Measurements from ENCODE around the gene PSMA5. TPM values are rescaled to one million over a fixed set of nuclear protein-coding genes. Genes with fewer than 3 reads are reported as not detected.
A peak's percentile ranks its signal among the peaks of the same experiment; 100 is the strongest.

Gene PSMA5
- total and polyA plus RNA-seq, 2 of the 4 experiments (the other 2 are of a cell fraction) = 75.5 to 107 TPM

DNA sequence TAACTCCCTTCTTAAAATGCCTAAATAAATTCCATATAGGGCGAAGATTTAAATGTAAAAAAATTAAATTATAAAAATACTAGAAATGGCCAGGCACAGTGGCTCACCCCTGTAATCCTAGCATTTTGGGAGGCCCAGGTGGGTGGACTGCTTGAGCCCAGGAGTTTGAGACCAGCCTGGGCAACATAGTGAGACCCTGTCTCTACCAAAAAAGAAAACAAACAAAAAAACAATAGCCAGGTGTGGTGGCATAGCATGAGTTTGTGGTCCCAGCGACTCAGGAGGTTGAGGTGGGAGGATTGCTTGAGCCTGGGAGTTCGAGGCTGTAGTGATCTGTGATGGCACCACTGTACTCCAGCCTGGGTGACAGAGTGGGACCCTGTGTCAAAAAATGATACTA, 46.3 kb downstream of the PSMA5 start (continued):
- TF ChIP-seq, protein P1, sequence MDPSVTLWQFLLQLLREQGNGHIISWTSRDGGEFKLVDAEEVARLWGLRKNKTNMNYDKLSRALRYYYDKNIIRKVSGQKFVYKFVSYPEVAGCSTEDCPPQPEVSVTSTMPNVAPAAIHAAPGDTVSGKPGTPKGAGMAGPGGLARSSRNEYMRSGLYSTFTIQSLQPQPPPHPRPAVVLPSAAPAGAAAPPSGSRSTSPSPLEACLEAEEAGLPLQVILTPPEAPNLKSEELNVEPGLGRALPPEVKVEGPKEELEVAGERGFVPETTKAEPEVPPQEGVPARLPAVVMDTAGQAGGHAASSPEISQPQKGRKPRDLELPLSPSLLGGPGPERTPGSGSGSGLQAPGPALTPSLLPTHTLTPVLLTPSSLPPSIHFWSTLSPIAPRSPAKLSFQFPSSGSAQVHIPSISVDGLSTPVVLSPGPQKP (IDR thresholded peaks at IDR 0.05; ENCODE audit: borderline replicate concordance, low read depth, low read length) = no peak

DNA sequence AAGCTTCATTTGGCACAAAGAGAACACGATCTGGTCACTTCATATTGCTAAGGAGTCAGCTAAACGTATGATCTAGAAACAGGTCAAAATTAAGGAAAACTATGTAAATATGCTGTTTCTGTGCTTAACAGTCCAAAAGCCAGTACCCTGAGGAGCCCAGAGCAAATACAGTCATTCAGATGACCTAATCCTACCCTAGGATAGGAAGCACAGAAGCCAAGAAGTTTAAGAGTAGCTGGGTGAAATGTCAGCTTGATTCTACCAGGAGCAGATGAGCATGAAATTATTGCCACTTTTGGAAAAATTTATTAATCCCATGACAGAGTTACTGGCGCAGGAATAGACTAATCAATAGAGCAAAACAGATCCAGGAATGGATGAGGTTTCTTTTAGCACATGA, 46.8 kb downstream of the PSMA5 start:
- CTCF ChIA-PET = interaction anchor here (0.5 to 1.0 kb wide), 3 partner anchors 8 to 656 kb away, joined by 3 to 7 read pairs (median 3); no protein-coding TSS in a partner anchor
- H3K27ac ChIP-seq (ENCODE audit: insufficient read depth, low read length) = 0 out of 2 replicates have a peak overlapping the region, but pooled peaks have one; percentile 43
- peaks cover 40 to 76% of the 10 kb centered on the region in 2 experiments for H3K79me1 ChIP-seq (ENCODE audit: low read depth in 1 of 2, low read length in 2 of 2)
- peaks cover 14% of the 10 kb centered on the region; the same call in 1 of the 2 replicates for H3K4me1 ChIP-seq (ENCODE audit: control insufficient read depth, insufficient read depth, low read length)
- ATAC-seq (ENCODE audit: low read depth) (peak; percentile 57), DNase-seq (peak; percentile 53)
- H2BK15ac ChIP-seq (ENCODE audit: low read depth, low read length) = peak overlapping the region; percentile 23; the same call in 1 of the 3 replicates
- H2BK120ac ChIP-seq (ENCODE audit: low read depth, low read length) = peak overlapping the region; percentile 59; the same call in 1 of the 2 replicates
- dilution Hi-C loops (cut with HindIII; ENCODE audit: low sequenced_read_pairs, unreplicated experiment) (no loop called here), intact Hi-C loops (cut with micrococcal nuclease) (no loop called here), in situ Hi-C loops (cut with MboI; ENCODE audit: low sequenced_read_pairs) (no loop called here)
- H2AFZ ChIP-seq (replicated peaks; ENCODE audit: low read length, poor library complexity) = no peak overlapping the region
- H3K9ac ChIP-seq (ENCODE audit: low read depth, low read length) = no peak overlapping the region
- H3K27me3 ChIP-seq (ENCODE audit: control insufficient read depth, insufficient read depth, low read length) = no peaks in the 10 kb centered on the region
- H3K4ac ChIP-seq (ENCODE audit: low read depth, low read length) = peak overlapping the region; percentile 58; the same call in 1 of the 2 replicates
- H3K18ac ChIP-seq (ENCODE audit: low read depth, low read length) = peak overlapping the region; percentile 76; the same call in 1 of the 2 replicates
- 60% methylated on average over 1 of the region's 3 CpGs; no CpG with 5 or more reads in 1 of the 2 experiments for WGBS, 2 experiments (ENCODE audit: extremely low coverage in 2 of 2, insufficient read length in 1 of 2)
- H3K14ac ChIP-seq (replicated peaks; ENCODE audit: low read depth, low read length) = peak overlapping the region; percentile 64; the same call in 1 of the 2 replicates
- peak overlapping the region; percentile 53; the same call in 1 of the 2 replicates for H3K23ac ChIP-seq (ENCODE audit: low read depth, low read length)
- BruUV-seq (replicated peaks) = no TSS peak
- H3K4me3 ChIP-seq (ENCODE audit: insufficient read depth, low read depth, low read length) = no peak overlapping the region
- H3K56ac ChIP-seq (ENCODE audit: extremely low read depth, insufficient read depth, low read length) = no peak overlapping the region; the same call in 1 of the 2 replicates
- POLR2A ChIA-PET (ENCODE audit: unreplicated experiment) = interaction anchor here (0.6 to 1.2 kb wide), 2 partner anchors 9 to 158 kb away, joined by 3 to 4 read pairs; no protein-coding TSS in a partner anchor
- 0 out of 2 replicates have a peak overlapping the region, but pooled peaks have one; percentile 25 for H4K91ac ChIP-seq (ENCODE audit: insufficient read depth, low read depth, low read length)
- 0 out of 4 replicates have a peak overlapping the region, but pooled peaks of 1 of the 2 experiments have one; percentile 30 for H4K8ac ChIP-seq (ENCODE audit: low read depth in 2 of 2, low read length in 2 of 2)
- TF ChIP-seq, protein P1 (IDR thresholded peaks at IDR 0.05; ENCODE audit: borderline replicate concordance, low read depth, low read length) = no peak
- TF ChIP-seq RCOR1 (IDR thresholded peaks at IDR 0.05; ENCODE audit: insufficient replicate concordance, low read length) (no peak), FOS (IDR thresholded peaks at IDR 0.05; ENCODE audit: low read depth, low read length) (no peak), RAD21 (IDR thresholded peaks at IDR 0.05; ENCODE audit: low read length) (no peak), MAFK (IDR thresholded peaks at IDR 0.05; ENCODE audit: low read depth, low read length) (no peak), CHD1 (IDR thresholded peaks at IDR 0.05; ENCODE audit: low read depth, low read length) (no peak)
- TF ChIP-seq, protein P2, sequence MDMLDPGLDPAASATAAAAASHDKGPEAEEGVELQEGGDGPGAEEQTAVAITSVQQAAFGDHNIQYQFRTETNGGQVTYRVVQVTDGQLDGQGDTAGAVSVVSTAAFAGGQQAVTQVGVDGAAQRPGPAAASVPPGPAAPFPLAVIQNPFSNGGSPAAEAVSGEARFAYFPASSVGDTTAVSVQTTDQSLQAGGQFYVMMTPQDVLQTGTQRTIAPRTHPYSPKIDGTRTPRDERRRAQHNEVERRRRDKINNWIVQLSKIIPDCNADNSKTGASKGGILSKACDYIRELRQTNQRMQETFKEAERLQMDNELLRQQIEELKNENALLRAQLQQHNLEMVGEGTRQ (IDR thresholded peaks at IDR 0.05; ENCODE audit: low read depth, low read length) = no peak
- TF ChIP-seq, protein P3, sequence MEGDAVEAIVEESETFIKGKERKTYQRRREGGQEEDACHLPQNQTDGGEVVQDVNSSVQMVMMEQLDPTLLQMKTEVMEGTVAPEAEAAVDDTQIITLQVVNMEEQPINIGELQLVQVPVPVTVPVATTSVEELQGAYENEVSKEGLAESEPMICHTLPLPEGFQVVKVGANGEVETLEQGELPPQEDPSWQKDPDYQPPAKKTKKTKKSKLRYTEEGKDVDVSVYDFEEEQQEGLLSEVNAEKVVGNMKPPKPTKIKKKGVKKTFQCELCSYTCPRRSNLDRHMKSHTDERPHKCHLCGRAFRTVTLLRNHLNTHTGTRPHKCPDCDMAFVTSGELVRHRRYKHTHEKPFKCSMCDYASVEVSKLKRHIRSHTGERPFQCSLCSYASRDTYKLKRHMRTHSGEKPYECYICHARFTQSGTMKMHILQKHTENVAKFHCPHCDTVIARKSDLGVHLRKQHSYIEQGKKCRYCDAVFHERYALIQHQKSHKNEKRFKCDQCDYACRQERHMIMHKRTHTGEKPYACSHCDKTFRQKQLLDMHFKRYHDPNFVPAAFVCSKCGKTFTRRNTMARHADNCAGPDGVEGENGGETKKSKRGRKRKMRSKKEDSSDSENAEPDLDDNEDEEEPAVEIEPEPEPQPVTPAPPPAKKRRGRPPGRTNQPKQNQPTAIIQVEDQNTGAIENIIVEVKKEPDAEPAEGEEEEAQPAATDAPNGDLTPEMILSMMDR (conservative IDR thresholded peaks at IDR 0.05; ENCODE audit: low read depth, low read length) = no peak
- no peak overlapping the region; the same call in 1 of the 2 replicates for H2BK20ac ChIP-seq (ENCODE audit: low read depth, low read length)
- no peak overlapping the region for H2AK9ac ChIP-seq (replicated peaks; ENCODE audit: low read depth, low read length, poor library complexity)
- H3K36me3 ChIP-seq (ENCODE audit: control insufficient read depth, insufficient read depth, low read length) = no peaks in the 10 kb centered on the region
- H3K4me2 ChIP-seq (ENCODE audit: low read depth, low read length) = no peak overlapping the region; the same call in none of the 2 replicates
- peak overlapping the region; percentile 46 for H2BK5ac ChIP-seq (ENCODE audit: low read depth, low read length, poor library complexity, severe bottlenecking)
- H3K9me1 ChIP-seq (ENCODE audit: insufficient read depth, low read length) = peaks cover 17% of the 10 kb centered on the region
- H3K9me3 ChIP-seq (ENCODE audit: control insufficient read depth, insufficient read depth, low read length) = no peaks in the 10 kb centered on the region
- no peaks in the 10 kb centered on the region for H4K20me1 ChIP-seq (ENCODE audit: insufficient read depth, low read length)
- peak overlapping the region; percentile 13; the same call in 1 of the 2 replicates for H2AK5ac ChIP-seq (ENCODE audit: low read depth, low read length)
- H4K5ac ChIP-seq (ENCODE audit: low read depth, low read length) = peak overlapping the region; percentile 73; the same call in 1 of the 2 replicates
